HepG2 (cell line): Measurements from ENCODE around the gene ABCA2. TPM values are rescaled to one million over a fixed set of nuclear protein-coding genes. Genes with fewer than 3 reads are reported as not detected.

Experiments
- ARHGAP35 ChIP-seq: sonication (generic); formaldehyde crosslinking; IDR thresholded peaks from 2 replicates; pipeline ENCODE4 v1.9.0; 2022; ENCODE audit warnings: mild to moderate bottlenecking, inconsistent platforms, moderate library complexity, missing genetic modification reagents, borderline replicate concordance
- GATA4 ChIP-seq: sonication (generic); IDR thresholded peaks from 2 replicates; pipeline ENCODE4 v1.6.1; 2016; ENCODE audit warnings: antibody characterized with exemption, low read depth, borderline replicate concordance
- NAIF1 ChIP-seq: sonication (generic); formaldehyde crosslinking; IDR thresholded peaks from 2 replicates; pipeline ENCODE4 v1.5.0; 2020; ENCODE audit warnings: mild to moderate bottlenecking, missing genetic modification reagents, borderline replicate concordance
- NCOA5 ChIP-seq: sonication (generic); formaldehyde crosslinking; IDR thresholded peaks from 2 replicates; pipeline ENCODE4 v1.4.0; 2020; ENCODE audit warnings: missing genetic modification reagents
- NCOR1 ChIP-seq: fragments of 200-600 bp; sonication (generic); IDR thresholded peaks from 2 replicates; pipeline ENCODE4 v1.7.0; 2017; ENCODE audit warnings: antibody characterized with exemption, low read length, borderline replicate concordance
- PAWR ChIP-seq: sonication (generic); formaldehyde crosslinking; IDR thresholded peaks from 2 replicates; pipeline ENCODE4 v1.4.0; 2020; ENCODE audit warnings: missing genetic modification reagents, mild to moderate bottlenecking, borderline replicate concordance
- RXRA ChIP-seq: sonication (generic); formaldehyde crosslinking; IDR thresholded peaks from 2 replicates; pipeline ENCODE4 v1.5.1; 2020; ENCODE audit warnings: missing genetic modification reagents
- SETDB1 ChIP-seq: sonication (generic); formaldehyde crosslinking; IDR thresholded peaks from 2 replicates; pipeline ENCODE4 v1.5.1; 2020; ENCODE audit warnings: missing genetic modification reagents, mild to moderate bottlenecking, borderline replicate concordance
- ZNF207 ChIP-seq: fragments of 450-650 bp; IDR thresholded peaks from 2 replicates; pipeline ENCODE4 v1.6.1; 2016; ENCODE audit warnings: antibody characterized with exemption, borderline replicate concordance
- ZNF30 ChIP-seq: sonication (generic); formaldehyde crosslinking; IDR thresholded peaks from 2 replicates; pipeline ENCODE4 v1.5.0; 2020; ENCODE audit warnings: mild to moderate bottlenecking, missing genetic modification reagents
- ZNF350 ChIP-seq: sonication (generic); formaldehyde crosslinking; IDR thresholded peaks from 2 replicates; pipeline ENCODE4 v1.4.0; 2020; ENCODE audit warnings: mild to moderate bottlenecking, low read depth, missing genetic modification reagents, borderline replicate concordance
- ZNF468 ChIP-seq: sonication (generic); formaldehyde crosslinking; IDR thresholded peaks from 2 replicates; pipeline ENCODE4 v1.8.0; 2022; ENCODE audit warnings: mild to moderate bottlenecking, moderate library complexity, missing genetic modification reagents
- ZNF720 ChIP-seq: sonication (generic); formaldehyde crosslinking; IDR thresholded peaks from 2 replicates; pipeline ENCODE4 v1.4.0; 2020; ENCODE audit warnings: missing genetic modification reagents
- ZNF761 ChIP-seq: sonication (generic); formaldehyde crosslinking; conservative IDR thresholded peaks from 2 replicates; pipeline ENCODE4 v1.4.0; 2020; ENCODE audit warnings: mild to moderate bottlenecking, missing genetic modification reagents
- ZSCAN12 ChIP-seq: sonication (generic); formaldehyde crosslinking; IDR thresholded peaks from 2 replicates; pipeline ENCODE4 v1.9.0; 2021; ENCODE audit warnings: mild to moderate bottlenecking, missing genetic modification reagents
- ZSCAN20 ChIP-seq: sonication (generic); formaldehyde crosslinking; IDR thresholded peaks from 2 replicates; pipeline ENCODE4 v1.4.0; 2020; ENCODE audit warnings: missing genetic modification reagents, mild to moderate bottlenecking, borderline replicate concordance
- polyA plus RNA-seq, 8 experiments: library from polyadenylated mRNA; depleted of rRNA in 3 of 8; stranded (reverse) in 7 of 8; unstranded in 1 of 8; fragments of >200 nt; fragmentation: Illumina TruSeq in 4 of 8; extraction: Trizol in 4 of 8; gene quantifications; 2 replicates each; pipeline versions ENCODE4 v1.2.1 to v1.2.3, GENCODE V29; 2011 to 2016; ENCODE audit warnings: low read depth in 4 of 8, missing spikeins in 1 of 8, mixed read lengths in 1 of 8; ENCODE audit not compliant: insufficient read depth in 1 of 8
- total RNA-seq, 5 experiments: library from RNA; depleted of rRNA; stranded (reverse); fragments of >200 nt; fragmentation: Illumina TruSeq; extraction: Trizol; gene quantifications; 2 replicates each; pipeline ENCODE4 v1.2.3, GENCODE V29; 2016; ENCODE audit warnings: low read depth in 1 of 5
- TF ChIP-seq, protein P1 (sequence below): sonication (generic); formaldehyde crosslinking; IDR thresholded peaks from 2 replicates; pipeline ENCODE4 v1.4.0; 2020; ENCODE audit warnings: missing genetic modification reagents
- TF ChIP-seq, protein P2 (sequence below): sonication (generic); formaldehyde crosslinking; IDR thresholded peaks from 2 replicates; pipeline ENCODE4 v1.5.1; 2020; ENCODE audit warnings: mild to moderate bottlenecking, missing genetic modification reagents, moderate library complexity
- TF ChIP-seq, protein P3 (sequence below), 2 experiments: sonication (generic) in 1 of 2; formaldehyde crosslinking in 1 of 2; IDR thresholded peaks; 2 replicates each; pipeline versions ENCODE4 v1.5.1 to v1.6.1; 2011 to 2020; ENCODE audit warnings: borderline replicate concordance in 1 of 2, low read depth in 1 of 2, low read length in 1 of 2, mild to moderate bottlenecking in 1 of 2, missing genetic modification reagents in 1 of 2, moderate library complexity in 1 of 2
- TF ChIP-seq, protein P4 (sequence below): sonication (generic); formaldehyde crosslinking; IDR thresholded peaks from 2 replicates; pipeline ENCODE4 v1.5.0; 2020; ENCODE audit warnings: missing genetic modification reagents, mild to moderate bottlenecking, borderline replicate concordance

Gene ABCA2
- total and polyA plus RNA-seq, 2 of the 13 experiments (the other 11 are each of a cell fraction or from before 2014, with no cell fraction given), result 2.9 to 19.2 TPM

DNA sequence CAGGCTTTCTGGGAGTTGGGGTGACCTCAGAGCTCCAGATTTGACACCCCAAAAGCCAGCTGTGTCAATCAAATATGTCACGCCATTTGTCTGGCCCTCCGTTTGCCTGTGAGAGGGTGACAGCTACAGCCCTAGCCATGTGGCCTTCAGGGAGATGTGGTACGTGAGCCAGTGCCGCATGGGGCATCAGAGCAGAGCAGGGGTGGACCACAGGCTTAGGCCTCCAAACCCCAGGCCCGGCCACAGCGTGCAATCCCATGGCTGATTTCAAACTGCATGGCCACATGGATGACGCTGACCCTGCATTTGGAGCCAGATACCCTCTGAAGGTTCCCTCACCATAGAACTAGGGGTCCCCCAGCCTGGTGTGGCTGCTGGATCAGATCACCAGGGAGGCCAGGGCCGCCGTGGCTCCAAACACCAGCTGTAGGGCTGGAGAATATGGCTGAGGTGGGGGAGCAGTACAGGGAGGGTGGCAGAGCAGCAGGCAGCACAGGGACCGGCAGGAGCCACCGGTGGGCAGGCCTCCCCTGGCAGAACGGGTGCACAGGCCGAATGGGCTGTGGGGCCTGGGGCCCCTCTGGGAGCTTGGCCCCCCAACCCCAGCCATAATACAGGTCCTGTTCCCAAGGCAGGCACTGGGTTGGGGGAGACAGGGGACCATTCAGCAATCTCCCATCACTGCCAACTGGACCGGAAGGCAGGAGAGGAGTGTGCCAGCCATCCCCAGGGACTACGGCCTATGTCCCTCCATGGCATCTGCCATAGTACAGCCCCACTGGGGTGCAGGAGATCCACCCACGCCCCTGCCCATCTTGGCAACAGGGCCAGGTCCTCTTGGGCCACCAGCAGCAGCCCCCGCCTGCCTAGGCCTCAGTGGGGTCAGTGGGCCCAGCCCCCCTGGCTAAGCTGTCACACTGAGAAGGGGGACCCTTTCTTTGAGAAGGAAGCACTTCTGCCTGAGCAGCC lies 40.8 kb upstream of the ABCA2 start (continued):
- TF ChIP-seq ZNF350 (CRISPR knock-in tag) (no peak), PAWR (CRISPR knock-in tag) (no peak), NCOR1 (no peak), ZNF207 (no peak), ZNF30 (CRISPR knock-in tag) (peak; percentile 15; the same call in 1 of the 2 replicates), NCOA5 (CRISPR knock-in tag) (no peak), SETDB1 (no peak), ZSCAN20 (no peak), GATA4 (no peak), RXRA (CRISPR knock-in tag) (no peak), ZSCAN12 (CRISPR knock-in tag) (no peak), ZNF468 (no peak), NAIF1 (CRISPR knock-in tag) (no peak; the same call in 1 of the 2 replicates), ARHGAP35 (CRISPR knock-in tag) (no peak), ZNF761 (no peak), ZNF720 (CRISPR knock-in tag) (no peak)
- TF ChIP-seq, protein P1, sequence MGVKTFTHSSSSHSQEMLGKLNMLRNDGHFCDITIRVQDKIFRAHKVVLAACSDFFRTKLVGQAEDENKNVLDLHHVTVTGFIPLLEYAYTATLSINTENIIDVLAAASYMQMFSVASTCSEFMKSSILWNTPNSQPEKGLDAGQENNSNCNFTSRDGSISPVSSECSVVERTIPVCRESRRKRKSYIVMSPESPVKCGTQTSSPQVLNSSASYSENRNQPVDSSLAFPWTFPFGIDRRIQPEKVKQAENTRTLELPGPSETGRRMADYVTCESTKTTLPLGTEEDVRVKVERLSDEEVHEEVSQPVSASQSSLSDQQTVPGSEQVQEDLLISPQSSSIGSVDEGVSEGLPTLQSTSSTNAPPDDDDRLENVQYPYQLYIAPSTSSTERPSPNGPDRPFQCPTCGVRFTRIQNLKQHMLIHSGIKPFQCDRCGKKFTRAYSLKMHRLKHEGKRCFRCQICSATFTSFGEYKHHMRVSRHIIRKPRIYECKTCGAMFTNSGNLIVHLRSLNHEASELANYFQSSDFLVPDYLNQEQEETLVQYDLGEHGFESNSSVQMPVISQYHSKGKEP (CRISPR knock-in tag), result no peak
- TF ChIP-seq, protein P2, sequence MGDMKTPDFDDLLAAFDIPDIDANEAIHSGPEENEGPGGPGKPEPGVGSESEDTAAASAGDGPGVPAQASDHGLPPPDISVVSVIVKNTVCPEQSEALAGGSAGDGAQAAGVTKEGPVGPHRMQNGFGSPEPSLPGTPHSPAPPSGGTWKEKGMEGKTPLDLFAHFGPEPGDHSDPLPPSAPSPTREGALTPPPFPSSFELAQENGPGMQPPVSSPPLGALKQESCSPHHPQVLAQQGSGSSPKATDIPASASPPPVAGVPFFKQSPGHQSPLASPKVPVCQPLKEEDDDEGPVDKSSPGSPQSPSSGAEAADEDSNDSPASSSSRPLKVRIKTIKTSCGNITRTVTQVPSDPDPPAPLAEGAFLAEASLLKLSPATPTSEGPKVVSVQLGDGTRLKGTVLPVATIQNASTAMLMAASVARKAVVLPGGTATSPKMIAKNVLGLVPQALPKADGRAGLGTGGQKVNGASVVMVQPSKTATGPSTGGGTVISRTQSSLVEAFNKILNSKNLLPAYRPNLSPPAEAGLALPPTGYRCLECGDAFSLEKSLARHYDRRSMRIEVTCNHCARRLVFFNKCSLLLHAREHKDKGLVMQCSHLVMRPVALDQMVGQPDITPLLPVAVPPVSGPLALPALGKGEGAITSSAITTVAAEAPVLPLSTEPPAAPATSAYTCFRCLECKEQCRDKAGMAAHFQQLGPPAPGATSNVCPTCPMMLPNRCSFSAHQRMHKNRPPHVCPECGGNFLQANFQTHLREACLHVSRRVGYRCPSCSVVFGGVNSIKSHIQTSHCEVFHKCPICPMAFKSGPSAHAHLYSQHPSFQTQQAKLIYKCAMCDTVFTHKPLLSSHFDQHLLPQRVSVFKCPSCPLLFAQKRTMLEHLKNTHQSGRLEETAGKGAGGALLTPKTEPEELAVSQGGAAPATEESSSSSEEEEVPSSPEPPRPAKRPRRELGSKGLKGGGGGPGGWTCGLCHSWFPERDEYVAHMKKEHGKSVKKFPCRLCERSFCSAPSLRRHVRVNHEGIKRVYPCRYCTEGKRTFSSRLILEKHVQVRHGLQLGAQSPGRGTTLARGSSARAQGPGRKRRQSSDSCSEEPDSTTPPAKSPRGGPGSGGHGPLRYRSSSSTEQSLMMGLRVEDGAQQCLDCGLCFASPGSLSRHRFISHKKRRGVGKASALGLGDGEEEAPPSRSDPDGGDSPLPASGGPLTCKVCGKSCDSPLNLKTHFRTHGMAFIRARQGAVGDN (CRISPR knock-in tag), result peak; percentile 79
- TF ChIP-seq, protein P3, sequence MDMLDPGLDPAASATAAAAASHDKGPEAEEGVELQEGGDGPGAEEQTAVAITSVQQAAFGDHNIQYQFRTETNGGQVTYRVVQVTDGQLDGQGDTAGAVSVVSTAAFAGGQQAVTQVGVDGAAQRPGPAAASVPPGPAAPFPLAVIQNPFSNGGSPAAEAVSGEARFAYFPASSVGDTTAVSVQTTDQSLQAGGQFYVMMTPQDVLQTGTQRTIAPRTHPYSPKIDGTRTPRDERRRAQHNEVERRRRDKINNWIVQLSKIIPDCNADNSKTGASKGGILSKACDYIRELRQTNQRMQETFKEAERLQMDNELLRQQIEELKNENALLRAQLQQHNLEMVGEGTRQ (IDR thresholded peaks at IDR 0.05; ENCODE audit: low read depth, low read length), result no peak
- TF ChIP-seq, protein P3 (CRISPR knock-in tag; IDR thresholded peaks at IDR 0.05; ENCODE audit: borderline replicate concordance), result no peak
- TF ChIP-seq, protein P4, sequence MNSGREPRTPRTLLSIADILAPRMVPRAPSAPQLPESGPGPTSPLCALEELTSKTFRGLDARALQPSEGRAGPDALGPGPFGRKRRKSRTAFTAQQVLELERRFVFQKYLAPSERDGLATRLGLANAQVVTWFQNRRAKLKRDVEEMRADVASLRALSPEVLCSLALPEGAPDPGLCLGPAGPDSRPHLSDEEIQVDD, result 0 out of 2 replicates have a peak, but pooled peaks have one; percentile 34
